Hematopoietic multipotent progenitor cell (in vitro differentiated cells): ENCODE measurements around the gene HORMAD1. TPM values are rescaled to one million over a fixed set of nuclear protein-coding genes. Genes with fewer than 3 reads are reported as not detected.

Source experiments
- small RNA-seq: library from RNA; depleted of rRNA; stranded (forward); fragments of <200 nt; gene quantifications from one replicate; pipeline ENCODE3, GENCODE V24; 2012
- total RNA-seq: library from RNA; depleted of rRNA; stranded (reverse); fragments of >200 nt; gene quantifications from one replicate; pipeline ENCODE4 v1.2.3, GENCODE V29; 2012

The HORMAD1 gene
- total RNA-seq, 1 donor = under 0.01 TPM

Small RNA genes lying within 50 kb of the gene (small RNA-seq; reads per million reads assigned to genes)
- gene RNU6-1042P = not detected

Other genes starting within 250 kb of the HORMAD1 start
- 32.3 TPM for gene TARS2, start 233.5 kb downstream of the HORMAD1 start, total RNA-seq
- gene ECM1, start 212.8 kb downstream of the HORMAD1 start, total RNA-seq = 1.1 TPM
- gene FALEC, start 205.1 kb downstream of the HORMAD1 start, total RNA-seq = 0.27 TPM
- 10.5 TPM for gene ADAMTSL4, start 171.5 kb downstream of the HORMAD1 start, total RNA-seq
- gene MCL1, start 141.3 kb downstream of the HORMAD1 start, total RNA-seq = 395 TPM
- 83.7 TPM for gene ENSA, start 91.3 kb downstream of the HORMAD1 start, total RNA-seq
- 10.0 TPM for gene GOLPH3L, start 23.7 kb downstream of the HORMAD1 start, total RNA-seq
- 66.5 TPM for gene CTSS, start 44.9 kb upstream of the HORMAD1 start, total RNA-seq
- 0.54 TPM for gene CTSK, start 87.4 kb upstream of the HORMAD1 start, total RNA-seq
- 42.3 TPM for gene ARNT, start 155.7 kb upstream of the HORMAD1 start, total RNA-seq
- not detected for gene CTXND2, start 166.2 kb upstream of the HORMAD1 start, total RNA-seq
- gene SETDB1, start 205.5 kb upstream of the HORMAD1 start, total RNA-seq = 47.9 TPM